Vagina (tissue), 2 donors: ENCODE data around the gene DRGX. TPM values are rescaled to one million over a fixed set of nuclear protein-coding genes. Genes with fewer than 3 reads are reported as not detected.

Source experiments
- DNase-seq, 2 donors: peaks; one replicate each; pipeline ENCODE4 v3.0.0-alpha.2; 2017; ENCODE audit errors: extremely low spot score in 2 of 2
- H3K27ac ChIP-seq: fragments of 200-600 bp; sonication (generic); one replicate; pipeline ENCODE4 v1.5.1; 2019
- H3K27me3 ChIP-seq: fragments of 200-600 bp; sonication (generic); one replicate; pipeline ENCODE4 v1.5.1; 2019
- H3K36me3 ChIP-seq, 2 donors: fragments of 200-600 bp; sonication (generic); one replicate each; pipeline ENCODE4 v1.5.1; 2017 to 2019
- H3K4me1 ChIP-seq: fragments of 200-600 bp; sonication (generic); one replicate; pipeline ENCODE4 v1.5.1; 2019
- H3K4me3 ChIP-seq, 2 donors: fragments of 200-600 bp; sonication (generic); 1 replicate in 1 of 2; 2 replicates in 1 of 2; pipeline ENCODE4 v1.5.1; 2016 to 2019
- H3K9me3 ChIP-seq: fragments of 200-600 bp; sonication (generic); one replicate; pipeline ENCODE4 v1.5.1; 2019
- CTCF ChIP-seq, 3 experiments: fragments of 450-650 bp in 2 of 3; fragments of 200-600 bp in 1 of 3; sonication (generic) in 1 of 3; IDR thresholded peaks; one replicate each; pipeline ENCODE4 v1.5.1; 2017 to 2019; ENCODE audit warnings: antibody characterized with exemption in 3 of 3, mild to moderate bottlenecking in 2 of 3, moderate library complexity in 2 of 3
- POLR2A ChIP-seq, 2 donors: fragments of 450-650 bp; IDR thresholded peaks; one replicate each; pipeline ENCODE4 v1.6.1; 2017; ENCODE audit warnings: antibody characterized with exemption in 2 of 2, mild to moderate bottlenecking in 2 of 2, moderate library complexity in 2 of 2
- POLR2AphosphoS5 ChIP-seq, 2 donors: sonication (generic); formaldehyde crosslinking; IDR thresholded peaks; one replicate each; pipeline ENCODE4 v1.9.0; 2017; ENCODE audit warnings: antibody characterized with exemption in 2 of 2, mild to moderate bottlenecking in 2 of 2, low read depth in 1 of 2; ENCODE audit not compliant: insufficient read depth in 1 of 2
- intact Hi-C: fragments of 100-400 bp; cut with DNase I; formaldehyde crosslinking; loops from one replicate; pipeline ENCODE4 v1.15.1; 2023
- total RNA-seq: library from RNA; depleted of rRNA; stranded (reverse); fragments of >200 nt; gene quantifications from one replicate; pipeline ENCODE4 v1.2.3, GENCODE V29; 2016

DRGX gene
- total RNA-seq, 1 donor from 2014 or later: not detected

GRCh38 chr10:49435225-49435624 is 39.3 kb upstream of the DRGX start:
- intact Hi-C loops: no loop called here
- H3K27me3 ChIP-seq: no peaks in the 10 kb centered on the region
- no peak overlapping the region for H3K4me3 ChIP-seq
- no peak overlapping the region for H3K27ac ChIP-seq
- H3K4me1 ChIP-seq: no peaks in the 10 kb centered on the region
- H3K36me3 ChIP-seq: no peaks in the 10 kb centered on the region
- DNase-seq: no peak
- H3K9me3 ChIP-seq: no peaks in the 10 kb centered on the region
- TF ChIP-seq CTCF (IDR thresholded peaks at IDR 0.05) (no peak), POLR2A (IDR thresholded peaks at IDR 0.05) (no peak), POLR2AphosphoS5 (IDR thresholded peaks at IDR 0.05; ENCODE audit: insufficient read depth in 1 of 2, low read depth in 1 of 2) (no peak)

- no peak overlapping the region for H3K27ac ChIP-seq
- H3K27me3 ChIP-seq: no peaks in the 10 kb centered on the region
- no peak overlapping the region for H3K4me3 ChIP-seq
- H3K36me3 ChIP-seq: no peaks in the 10 kb centered on the region
- no peaks in the 10 kb centered on the region for H3K9me3 ChIP-seq
- H3K4me1 ChIP-seq: no peaks in the 10 kb centered on the region
- no peak for DNase-seq
- intact Hi-C loops: no loop called here
- TF ChIP-seq POLR2A (IDR thresholded peaks at IDR 0.05): no peak
These were observed 37.2 kb upstream of the DRGX start for GRCh38 chr10:49433069-49433468.

- Histone ChIP-seq H3K4me1 (no peaks in the 10 kb centered on the region), H3K27ac (no peak overlapping the region), H3K4me3 (no peak overlapping the region), H3K36me3 (no peaks in the 10 kb centered on the region), H3K27me3 (no peaks in the 10 kb centered on the region), H3K9me3 (no peaks in the 10 kb centered on the region)
- intact Hi-C loops: no loop called here
- TF ChIP-seq POLR2A (IDR thresholded peaks at IDR 0.05) (no peak), POLR2AphosphoS5 (IDR thresholded peaks at IDR 0.05; ENCODE audit: insufficient read depth in 1 of 2, low read depth in 1 of 2) (no peak), CTCF (IDR thresholded peaks at IDR 0.05) (no peak)
- DNase-seq: no peak
These were observed 35.5 kb upstream of the DRGX start for GRCh38 chr10:49431426-49431825.

GRCh38 chr10:49429458-49429857 is 33.6 kb upstream of the DRGX start:
- no peak for DNase-seq
- Histone ChIP-seq H3K27ac (no peak overlapping the region), H3K27me3 (no peaks in the 10 kb centered on the region), H3K4me3 (no peak overlapping the region), H3K4me1 (no peaks in the 10 kb centered on the region), H3K36me3 (no peaks in the 10 kb centered on the region), H3K9me3 (no peaks in the 10 kb centered on the region)
- intact Hi-C loops: no loop called here
- TF ChIP-seq CTCF (IDR thresholded peaks at IDR 0.05) (no peak), POLR2AphosphoS5 (IDR thresholded peaks at IDR 0.05; ENCODE audit: insufficient read depth in 1 of 2, low read depth in 1 of 2) (no peak), POLR2A (IDR thresholded peaks at IDR 0.05) (no peak)

GRCh38 chr10:49426490-49427360 is 30.8 kb upstream of the DRGX start:
- DNase-seq: peak in 1 of 2 donors; percentile 65
- TF ChIP-seq POLR2A (IDR thresholded peaks at IDR 0.05) (no peak), POLR2AphosphoS5 (IDR thresholded peaks at IDR 0.05; ENCODE audit: insufficient read depth in 1 of 2, low read depth in 1 of 2) (no peak), CTCF (IDR thresholded peaks at IDR 0.05) (no peak)

More at GRCh38 chr10:49426490-49427360, 30.8 kb upstream of the DRGX start:
- no peak overlapping the region for H3K4me3 ChIP-seq
- H3K4me1 ChIP-seq: no peaks in the 10 kb centered on the region
- H3K9me3 ChIP-seq: no peaks in the 10 kb centered on the region
- intact Hi-C loops: no loop called here
- H3K27ac ChIP-seq: no peak overlapping the region
- no peaks in the 10 kb centered on the region for H3K27me3 ChIP-seq
- no peaks in the 10 kb centered on the region for H3K36me3 ChIP-seq
